ENCODE data around the gene PLPP6.

The PLPP6 gene

DNA sequence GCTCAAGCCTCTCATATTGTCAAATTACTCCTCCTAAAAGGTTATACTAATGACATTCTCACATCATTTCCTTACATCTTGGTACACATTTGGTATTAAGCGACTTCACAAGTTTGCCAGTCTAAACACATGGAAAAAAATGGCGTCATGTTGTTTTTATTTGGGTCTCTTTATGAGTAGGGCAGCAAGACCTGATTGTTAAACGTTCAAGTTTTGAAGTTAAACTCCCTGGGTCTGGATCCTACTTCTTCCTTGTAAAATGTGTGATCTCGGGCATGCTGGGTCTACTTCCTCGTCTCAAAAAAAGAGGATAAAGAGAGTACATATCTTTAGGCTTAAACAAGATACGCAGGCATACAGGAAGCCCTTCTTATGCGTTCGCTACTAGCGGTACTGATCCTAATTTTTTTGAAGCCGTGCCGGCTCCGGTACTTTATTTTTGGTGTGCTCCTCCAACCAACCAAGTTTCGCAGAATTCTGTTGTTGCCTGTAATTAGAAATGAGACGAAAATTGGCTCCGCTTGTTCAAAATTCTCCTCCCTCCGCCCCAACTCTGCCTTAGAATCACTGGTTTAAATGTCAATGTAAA is 16.7 kb downstream of the PLPP6 start:
- peak overlapping the region; percentile 93 for H3K4me3 ChIP-seq (ENCODE audit: low read depth, low read length)
- TF ChIP-seq, protein P1, sequence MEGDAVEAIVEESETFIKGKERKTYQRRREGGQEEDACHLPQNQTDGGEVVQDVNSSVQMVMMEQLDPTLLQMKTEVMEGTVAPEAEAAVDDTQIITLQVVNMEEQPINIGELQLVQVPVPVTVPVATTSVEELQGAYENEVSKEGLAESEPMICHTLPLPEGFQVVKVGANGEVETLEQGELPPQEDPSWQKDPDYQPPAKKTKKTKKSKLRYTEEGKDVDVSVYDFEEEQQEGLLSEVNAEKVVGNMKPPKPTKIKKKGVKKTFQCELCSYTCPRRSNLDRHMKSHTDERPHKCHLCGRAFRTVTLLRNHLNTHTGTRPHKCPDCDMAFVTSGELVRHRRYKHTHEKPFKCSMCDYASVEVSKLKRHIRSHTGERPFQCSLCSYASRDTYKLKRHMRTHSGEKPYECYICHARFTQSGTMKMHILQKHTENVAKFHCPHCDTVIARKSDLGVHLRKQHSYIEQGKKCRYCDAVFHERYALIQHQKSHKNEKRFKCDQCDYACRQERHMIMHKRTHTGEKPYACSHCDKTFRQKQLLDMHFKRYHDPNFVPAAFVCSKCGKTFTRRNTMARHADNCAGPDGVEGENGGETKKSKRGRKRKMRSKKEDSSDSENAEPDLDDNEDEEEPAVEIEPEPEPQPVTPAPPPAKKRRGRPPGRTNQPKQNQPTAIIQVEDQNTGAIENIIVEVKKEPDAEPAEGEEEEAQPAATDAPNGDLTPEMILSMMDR (IDR thresholded peaks at IDR 0.05; ENCODE audit: insufficient read depth, low read depth, low read length, missing control alignments): no peak
- peak; percentile 43 for DNase-seq (ENCODE audit: low read depth)

- TF ChIP-seq, protein P1 (IDR thresholded peaks at IDR 0.05; ENCODE audit: insufficient read depth, low read depth, low read length, missing control alignments): peak; percentile 67
- DNase-seq (ENCODE audit: low read depth): peak; percentile 97
- H3K4me3 ChIP-seq (ENCODE audit: low read depth, low read length): peak within 1 kb of the TSS; percentile 93
Observed at GRCh38 chr9:4679268-4680172, 17.4 kb downstream of the PLPP6 start, which contains the start of gene CDC37L1. Gene CDC37L1 (plus strand): TSS chr9:4679569. CDS start chr9:4679768, 199 bp downstream.

- DNase-seq (ENCODE audit: low read depth): peak; percentile 16
- H3K4me3 ChIP-seq (ENCODE audit: low read depth, low read length): peak overlapping the region; percentile 93
- TF ChIP-seq, protein P1 (IDR thresholded peaks at IDR 0.05; ENCODE audit: insufficient read depth, low read depth, low read length, missing control alignments): no peak
Observed at GRCh38 chr9:4680173-4680525, 18.1 kb downstream of the PLPP6 start.

DNA sequence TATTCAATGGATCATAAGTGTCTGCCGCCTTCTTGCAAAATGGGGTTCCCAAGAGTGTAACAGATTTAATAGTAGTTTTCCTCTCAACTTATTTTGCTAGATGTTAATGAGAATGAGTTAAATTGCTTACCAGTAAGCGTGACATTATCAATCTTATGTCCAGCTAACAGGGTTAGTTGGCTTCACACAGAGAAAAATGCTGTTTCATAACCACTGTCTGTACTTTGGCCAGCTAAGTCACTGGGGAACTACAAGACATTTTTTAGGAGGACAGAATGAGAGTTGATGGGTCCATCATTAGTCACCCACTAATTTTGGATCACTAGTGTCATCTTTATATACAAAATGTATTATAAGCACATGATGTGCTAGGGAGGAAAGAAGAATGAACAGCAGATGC is 18.7 kb downstream of the PLPP6 start:
- TF ChIP-seq, protein P1 (IDR thresholded peaks at IDR 0.05; ENCODE audit: insufficient read depth, low read depth, low read length, missing control alignments): no peak
- no peak for DNase-seq (ENCODE audit: low read depth)
- H3K4me3 ChIP-seq (ENCODE audit: low read depth, low read length): peak overlapping the region; percentile 93

DNA sequence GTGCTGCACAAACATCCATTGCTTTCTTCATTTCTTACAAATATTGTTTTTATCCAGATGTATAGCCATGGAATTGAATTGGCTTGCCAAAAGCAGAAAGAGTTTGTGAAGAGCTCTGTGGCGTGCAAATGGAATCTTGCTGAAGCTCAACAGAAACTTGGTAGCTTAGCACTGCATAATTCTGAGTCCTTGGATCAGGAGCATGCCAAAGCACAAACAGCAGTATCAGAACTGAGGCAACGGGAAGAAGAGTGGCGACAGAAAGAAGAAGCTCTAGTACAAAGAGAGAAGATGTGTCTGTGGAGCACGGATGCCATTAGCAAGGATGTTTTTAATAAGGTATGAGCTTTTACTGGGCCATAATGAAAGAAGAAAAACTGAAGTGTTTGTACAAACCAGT is 22.7 kb downstream of the PLPP6 start:
- DNase-seq (ENCODE audit: low read depth): no peak
- no peak overlapping the region for H3K4me3 ChIP-seq (ENCODE audit: low read depth, low read length)
- TF ChIP-seq, protein P1 (IDR thresholded peaks at IDR 0.05; ENCODE audit: insufficient read depth, low read depth, low read length, missing control alignments): no peak

DNA sequence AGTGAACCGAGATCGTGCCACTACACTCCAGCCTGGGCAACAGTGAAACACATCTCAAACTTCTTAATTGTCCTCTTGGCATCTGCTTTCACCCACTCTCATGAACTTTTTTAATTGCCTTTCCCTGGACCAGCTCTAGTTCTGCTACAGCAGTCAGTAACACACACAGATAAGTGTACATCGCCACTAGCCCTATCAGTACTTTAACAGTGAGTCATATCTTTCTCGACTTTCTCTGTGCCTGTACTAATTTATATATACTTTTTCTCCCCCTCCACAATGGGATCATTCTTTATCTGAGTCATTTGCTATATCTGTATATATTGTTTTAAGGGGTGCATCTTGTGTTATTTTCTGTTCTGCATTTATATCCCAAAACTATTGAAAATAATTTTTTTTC is 24.0 kb downstream of the PLPP6 start:
- no peak overlapping the region for H3K4me3 ChIP-seq (ENCODE audit: low read depth, low read length)
- TF ChIP-seq, protein P1 (IDR thresholded peaks at IDR 0.05; ENCODE audit: insufficient read depth, low read depth, low read length, missing control alignments): no peak
- DNase-seq (ENCODE audit: low read depth): no peak
